Airway epithelial cell (primary cell): ENCODE results near the gene NACC1. TPM values are rescaled to one million over a fixed set of nuclear protein-coding genes. Genes with fewer than 3 reads are reported as not detected.

ENCODE experiments used
- total RNA-seq: library from RNA; depleted of rRNA; stranded (reverse); fragments of >200 nt; gene quantifications from 2 replicates; pipeline ENCODE4 v1.2.3, GENCODE V29; 2015

The NACC1 gene
- total RNA-seq, result 55.1 and 80.2 TPM in 2 replicates

GRCh38 chr19:13117772-13118423 is at the start of gene NACC1:
NACC1 (plus strand) TSS chr19:13118264; CDS start chr19:13135208, 16,944 bp downstream.

GRCh38 chr19:13102666-13103580 is 15.1 kb upstream of the NACC1 start, which contains the start of gene LYL1:
LYL1 (minus strand) TSS chr19:13102858; CDS start chr19:13101171, 1,687 bp downstream.

GRCh38 chr19:13116282-13117175 is 1.5 kb upstream of the NACC1 start, which contains the start of gene TRMT1:
TRMT1 (minus strand) TSS chr19:13116740; CDS start chr19:13116399, 341 bp downstream.

GRCh38 chr19:13150187-13150930 is 32.3 kb downstream of the NACC1 start, which contains the start of the genes IER2 and STX10:
IER2 (plus strand) TSS chr19:13150411; CDS start chr19:13153187, 2,776 bp downstream.
STX10 (minus strand) TSS chr19:13150375; CDS start chr19:13150173, 202 bp downstream.

Other genes starting within 250 kb of the NACC1 start
- gene DNASE2, start 236.8 kb upstream of the NACC1 start, total RNA-seq, result 29.3 and 32.3 TPM in 2 replicates
- not detected in 2 replicates for gene KLF1, start 231.1 kb upstream of the NACC1 start, total RNA-seq
- 20.6 and 38.9 TPM in 2 replicates for gene GCDH, start 227.1 kb upstream of the NACC1 start, total RNA-seq
- gene SYCE2, start 199.0 kb upstream of the NACC1 start, total RNA-seq, result 0.14 and 2.2 TPM in 2 replicates
- 96.3 and 108 TPM in 2 replicates for gene FARSA, start 184.6 kb upstream of the NACC1 start, total RNA-seq
- 926 and 958 TPM in 2 replicates for gene CALR, start 179.7 kb upstream of the NACC1 start, total RNA-seq
- gene RAD23A, start 172.4 kb upstream of the NACC1 start, total RNA-seq, result 103 and 117 TPM in 2 replicates
- gene GADD45GIP1, start 161.0 kb upstream of the NACC1 start, total RNA-seq, result 88.6 and 107 TPM in 2 replicates
- 0.07 TPM in 1 of 2 replicates, not detected in the other for gene DAND5, start 148.7 kb upstream of the NACC1 start, total RNA-seq
- 13.4 and 19.7 TPM in 2 replicates for gene NFIX, start 122.8 kb upstream of the NACC1 start, total RNA-seq
- gene LYL1, start 15.4 kb upstream of the NACC1 start, total RNA-seq, result 0.09 and 0.63 TPM in 2 replicates
- 34.3 and 35.7 TPM in 2 replicates for gene TRMT1, start 1.5 kb upstream of the NACC1 start, total RNA-seq
- 86.1 and 87.0 TPM in 2 replicates for gene STX10, start 32.1 kb downstream of the NACC1 start, total RNA-seq
- 116 and 134 TPM in 2 replicates for gene IER2, start 32.1 kb downstream of the NACC1 start, total RNA-seq